ENCODE measurements around the gene PCED1A.
"Not testable (repeated sequence)": the region's sequence is repeated elsewhere in the genome, so short reads cannot be mapped to it uniquely, and the experiment has no call there.

The PCED1A gene

GRCh38 chr20:2822073-2822472 lies 18.4 kb downstream of the PCED1A start:
- DNase-seq, result peak; percentile 44 to 48

- no peak for DNase-seq
Observed at GRCh38 chr20:2820896-2821869, 19.3 kb downstream of the PCED1A start.

- DNase-seq, result no peak
Observed at GRCh38 chr20:2820084-2820895, 20.2 kb downstream of the PCED1A start.

GRCh38 chr20:2817891-2818595 lies 22.4 kb downstream of the PCED1A start:
- peak in 1 of 2 experiments; percentile 11 for DNase-seq

- DNase-seq, result no peak
Observed at GRCh38 chr20:2817341-2817726, 23.1 kb downstream of the PCED1A start.

GRCh38 chr20:2816583-2817340 lies 23.7 kb downstream of the PCED1A start:
- DNase-seq, result peak in 1 of 2 experiments; percentile 50

- no peak for DNase-seq
Observed at GRCh38 chr20:2816030-2816582, 24.3 kb downstream of the PCED1A start, which contains the start of gene TMEM239. TSS of gene TMEM239 (plus strand) at chr20:2816364. CDS start at chr20:2816555, 191 bp downstream.

GRCh38 chr20:2815242-2815900 lies 25.1 kb downstream of the PCED1A start:
- DNase-seq, result no peak

- no peak for DNase-seq
Observed at GRCh38 chr20:2814587-2815051, 25.8 kb downstream of the PCED1A start, which contains the start of gene C20orf141. TSS of gene C20orf141 (plus strand) at chr20:2814987. CDS start at chr20:2815185, 198 bp downstream.

GRCh38 chr20:2814076-2814475 lies 26.4 kb downstream of the PCED1A start:
- no peak for DNase-seq

- no peak for DNase-seq
Observed at GRCh38 chr20:2812189-2812588, 28.3 kb downstream of the PCED1A start.

- DNase-seq, result no peak
Observed at GRCh38 chr20:2809690-2810089, 30.8 kb downstream of the PCED1A start.

- DNase-seq, result not testable (repeated sequence)
Observed at GRCh38 chr20:2807929-2808328, 32.5 kb downstream of the PCED1A start.

GRCh38 chr20:2807019-2807418 lies 33.4 kb downstream of the PCED1A start:
- DNase-seq, result no peak

- DNase-seq, result no peak
Observed at GRCh38 chr20:2806351-2806701, 34.1 kb downstream of the PCED1A start.

GRCh38 chr20:2805689-2806350 lies 34.6 kb downstream of the PCED1A start:
- DNase-seq, result no peak

GRCh38 chr20:2804852-2805688 lies 35.4 kb downstream of the PCED1A start:
- no peak for DNase-seq

- no peak for DNase-seq
Observed at GRCh38 chr20:2804041-2804828, 36.2 kb downstream of the PCED1A start.

GRCh38 chr20:2801286-2801728 lies 39.1 kb downstream of the PCED1A start:
- peak in 1 of 2 experiments; percentile 34 for DNase-seq

All from activated T-cell treated with anti-CD3 and anti-CD28 coated beads, Interleukin-2, amount 50 U/mL, for 48 hours (primary cell).